Nephron (organoid): Measurements from ENCODE around the gene PUS3.
A peak's percentile ranks its signal among the peaks of the same experiment; 100 is the strongest.
"Not testable (repeated sequence)": the region's sequence is repeated elsewhere in the genome, so short reads cannot be mapped to it uniquely, and the experiment has no call there.

ENCODE experiments used
- H3K27ac Mint-ChIP-seq, 3 experiments: 2 replicates each; pipeline ENCODE4 v1.8.0; 2020; ENCODE audit warnings: mixed read lengths in 3 of 3, mild to moderate bottlenecking in 2 of 3, moderate library complexity in 1 of 3
- H3K27me3 Mint-ChIP-seq: 2 replicates; pipeline ENCODE4 v1.8.0; 2021; ENCODE audit warnings: low read depth, mild to moderate bottlenecking, moderate library complexity, mixed read lengths
- H3K36me3 Mint-ChIP-seq: 2 replicates; pipeline ENCODE4 v1.8.0; 2020; ENCODE audit warnings: low read depth, mixed read lengths
- H3K4me1 Mint-ChIP-seq: 2 replicates; pipeline ENCODE4 v1.8.0; 2020; ENCODE audit warnings: mixed read lengths
- H3K4me3 Mint-ChIP-seq, 3 experiments: 2 replicates each; pipeline ENCODE4 v1.8.0; 2020; ENCODE audit warnings: mild to moderate bottlenecking in 3 of 3, mixed read lengths in 3 of 3, moderate library complexity in 2 of 3
- H3K9me3 Mint-ChIP-seq: 2 replicates; pipeline ENCODE4 v1.8.0; 2020; ENCODE audit warnings: mixed read lengths
- TF ChIP-seq, protein P1 (sequence below), 3 experiments: fragments of 200-600 bp; sonication (generic); IDR thresholded peaks; one replicate each; pipeline ENCODE4 v1.5.0; 2021; ENCODE audit warnings: antibody characterized with exemption in 3 of 3; ENCODE audit not compliant: unreplicated experiment in 3 of 3

PUS3 gene

DNA sequence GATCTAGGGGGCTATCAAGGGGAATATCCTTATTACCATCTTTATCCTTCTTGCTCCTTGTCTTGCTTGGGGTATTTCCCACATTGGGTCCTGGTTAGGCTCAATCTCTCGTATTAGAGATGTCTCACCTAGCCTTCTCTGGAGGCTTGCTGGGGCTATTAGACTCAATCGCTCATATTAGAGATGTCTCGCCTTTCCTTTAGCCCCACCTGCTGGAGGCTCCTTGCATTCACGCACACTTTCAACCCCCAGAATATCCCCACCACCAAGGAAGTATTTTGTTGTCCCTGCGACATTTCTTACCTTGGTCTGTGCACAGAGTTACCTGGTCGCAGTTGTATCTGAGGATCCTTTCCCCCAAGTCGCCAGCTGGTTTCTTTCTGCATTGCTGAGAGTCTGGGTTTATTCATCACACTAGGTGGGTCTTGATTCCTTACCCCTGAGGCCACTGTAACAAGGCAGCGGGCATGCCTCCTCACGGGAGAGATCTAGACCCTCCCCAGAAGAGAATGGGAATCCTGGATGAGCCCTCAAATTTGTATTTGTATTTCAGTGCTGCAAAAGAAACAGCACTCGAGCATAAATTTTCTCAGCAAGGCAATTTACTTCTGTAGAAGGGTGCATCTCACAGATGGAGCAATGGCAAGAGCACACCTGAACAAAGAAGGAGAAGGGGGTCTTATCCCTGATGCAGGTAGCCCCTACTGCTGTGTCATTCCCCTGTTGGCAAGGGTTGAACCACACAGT, 31.4 kb downstream of the PUS3 start:
- no peak overlapping the region for H3K27ac Mint-ChIP-seq
- TF ChIP-seq, protein P1, sequence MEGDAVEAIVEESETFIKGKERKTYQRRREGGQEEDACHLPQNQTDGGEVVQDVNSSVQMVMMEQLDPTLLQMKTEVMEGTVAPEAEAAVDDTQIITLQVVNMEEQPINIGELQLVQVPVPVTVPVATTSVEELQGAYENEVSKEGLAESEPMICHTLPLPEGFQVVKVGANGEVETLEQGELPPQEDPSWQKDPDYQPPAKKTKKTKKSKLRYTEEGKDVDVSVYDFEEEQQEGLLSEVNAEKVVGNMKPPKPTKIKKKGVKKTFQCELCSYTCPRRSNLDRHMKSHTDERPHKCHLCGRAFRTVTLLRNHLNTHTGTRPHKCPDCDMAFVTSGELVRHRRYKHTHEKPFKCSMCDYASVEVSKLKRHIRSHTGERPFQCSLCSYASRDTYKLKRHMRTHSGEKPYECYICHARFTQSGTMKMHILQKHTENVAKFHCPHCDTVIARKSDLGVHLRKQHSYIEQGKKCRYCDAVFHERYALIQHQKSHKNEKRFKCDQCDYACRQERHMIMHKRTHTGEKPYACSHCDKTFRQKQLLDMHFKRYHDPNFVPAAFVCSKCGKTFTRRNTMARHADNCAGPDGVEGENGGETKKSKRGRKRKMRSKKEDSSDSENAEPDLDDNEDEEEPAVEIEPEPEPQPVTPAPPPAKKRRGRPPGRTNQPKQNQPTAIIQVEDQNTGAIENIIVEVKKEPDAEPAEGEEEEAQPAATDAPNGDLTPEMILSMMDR (IDR thresholded peaks at IDR 0.05; ENCODE audit: unreplicated experiment in 3 of 3) = peak; percentile 20 to 51 (median 33)
- H3K36me3 Mint-ChIP-seq = no peaks in the 10 kb centered on the region
- peaks cover 6% of the 10 kb centered on the region for H3K27me3 Mint-ChIP-seq
- no peak overlapping the region for H3K4me3 Mint-ChIP-seq
- peaks cover 2% of the 10 kb centered on the region for H3K9me3 Mint-ChIP-seq
- H3K4me1 Mint-ChIP-seq = no peaks in the 10 kb centered on the region

DNA sequence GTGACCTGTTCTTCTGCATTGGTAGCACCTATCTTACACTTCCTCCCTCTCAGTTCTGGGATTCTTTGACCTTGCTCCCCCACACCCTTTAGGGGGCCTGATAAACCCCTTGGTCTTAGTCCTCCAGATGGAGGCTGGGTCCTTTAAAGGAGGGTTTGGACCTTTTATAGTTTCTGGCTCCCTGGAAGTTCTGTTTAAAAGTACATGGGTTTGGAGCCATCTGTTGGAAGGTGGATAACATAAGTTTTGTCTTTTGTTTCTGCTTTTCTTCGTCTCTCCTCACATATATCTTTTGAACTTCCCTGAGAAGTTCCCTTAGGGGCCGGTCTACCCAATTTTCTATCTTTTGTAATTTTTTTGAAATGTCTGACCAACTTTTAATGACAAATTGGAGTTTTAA, 33.5 kb downstream of the PUS3 start:
- TF ChIP-seq, protein P1 (IDR thresholded peaks at IDR 0.05; ENCODE audit: unreplicated experiment in 3 of 3) = no peak
- no peaks in the 10 kb centered on the region for H3K4me1 Mint-ChIP-seq
- no peak overlapping the region for H3K4me3 Mint-ChIP-seq
- H3K27me3 Mint-ChIP-seq = peaks cover 6% of the 10 kb centered on the region
- peaks cover 4% of the 10 kb centered on the region for H3K36me3 Mint-ChIP-seq
- peaks cover 6% of the 10 kb centered on the region for H3K9me3 Mint-ChIP-seq
- H3K27ac Mint-ChIP-seq = no peak overlapping the region

DNA sequence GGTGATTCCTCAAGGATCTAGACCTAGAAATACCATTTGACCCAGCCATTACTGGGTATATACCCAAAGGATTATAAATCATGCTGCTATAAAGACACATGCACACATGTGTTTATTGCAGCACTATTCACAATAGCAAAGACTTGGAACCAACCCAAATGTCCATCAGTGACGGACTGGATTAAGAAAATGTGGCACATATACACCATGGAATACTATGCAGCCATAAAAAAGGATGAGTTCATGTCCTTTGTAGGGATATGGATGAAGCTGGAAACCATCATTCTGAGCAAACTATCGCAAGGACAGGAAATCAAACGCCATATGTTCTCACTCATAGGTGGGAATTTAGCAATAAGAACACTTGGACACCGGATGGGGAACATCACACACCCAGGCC, 37.7 kb downstream of the PUS3 start:
- peaks cover 12% of the 10 kb centered on the region for H3K9me3 Mint-ChIP-seq
- H3K36me3 Mint-ChIP-seq, H3K27ac Mint-ChIP-seq, H3K4me1 Mint-ChIP-seq, H3K27me3 Mint-ChIP-seq, H3K4me3 Mint-ChIP-seq: not testable (repeated sequence)

GRCh38 chr11:125862786-125863185, 40.2 kb downstream of the PUS3 start:
- H3K4me1 Mint-ChIP-seq, H3K27me3 Mint-ChIP-seq, H3K27ac Mint-ChIP-seq, H3K4me3 Mint-ChIP-seq, H3K36me3 Mint-ChIP-seq: not testable (repeated sequence)
- H3K9me3 Mint-ChIP-seq = peaks cover 28% of the 10 kb centered on the region

- not testable (repeated sequence) for H3K27me3 Mint-ChIP-seq, H3K36me3 Mint-ChIP-seq, H3K27ac Mint-ChIP-seq, H3K4me1 Mint-ChIP-seq, H3K4me3 Mint-ChIP-seq
- H3K9me3 Mint-ChIP-seq = peaks cover 48% of the 10 kb centered on the region
These were observed 45.3 kb downstream of the PUS3 start for GRCh38 chr11:125857670-125858069.

GRCh38 chr11:125846188-125846587, 56.8 kb downstream of the PUS3 start:
- no peak overlapping the region for H3K27ac Mint-ChIP-seq
- peaks cover 34% of the 10 kb centered on the region for H3K9me3 Mint-ChIP-seq
- H3K4me3 Mint-ChIP-seq = no peak overlapping the region
- H3K27me3 Mint-ChIP-seq = peaks cover 7% of the 10 kb centered on the region
- TF ChIP-seq, protein P1 (IDR thresholded peaks at IDR 0.05; ENCODE audit: unreplicated experiment in 3 of 3) = no peak
- H3K36me3 Mint-ChIP-seq = peaks cover 7% of the 10 kb centered on the region
- no peaks in the 10 kb centered on the region for H3K4me1 Mint-ChIP-seq
